Pancreas (tissue), 10 donors: ENCODE data around the gene TAB2. TPM values are rescaled to one million over a fixed set of nuclear protein-coding genes. Genes with fewer than 3 reads are reported as not detected.
A peak's percentile ranks its signal among the peaks of the same experiment; 100 is the strongest.

Experiments used
- ATAC-seq, 4 donors: fragments of 200-7000 bp; cut with Tn5 transposase; one replicate each; pipeline versions ENCODE4 v1.8.0 to v1.9.1; 2020; ENCODE audit warnings: mild to moderate bottlenecking in 4 of 4, moderate library complexity in 4 of 4
- DNase-seq, 6 donors: peaks; one replicate each; pipeline ENCODE4 v3.0.0-alpha.2; 2020
- FAIRE-seq: peaks from 2 replicates; lab custom pipeline; 2012; peaks lifted over from hg19 to GRCh38; lab: Jason Lieb, UNC
- H3K27ac ChIP-seq, 4 donors: fragments of 200-600 bp; sonication (generic); 1 replicate in 3 of 4; 2 replicates in 1 of 4; pipeline versions ENCODE4 v1.5.0 to v1.8.0; 2020
- H3K27me3 ChIP-seq, 4 donors: fragments of 200-600 bp; one replicate each; pipeline ENCODE4 v1.8.0; 2021
- H3K36me3 ChIP-seq, 3 donors: fragments of 200-600 bp; sonication (generic) in 1 of 3; one replicate each; pipeline versions ENCODE4 v1.5.0 to v1.8.0; 2020 to 2021
- H3K4me1 ChIP-seq, 3 donors: fragments of 200-600 bp; one replicate each; pipeline ENCODE4 v1.8.0; 2021
- H3K4me3 ChIP-seq, 4 donors: fragments of 200-600 bp; sonication (generic) in 2 of 4; one replicate each; pipeline versions ENCODE4 v1.5.0 to v1.8.0; 2020 to 2021
- H3K9me3 ChIP-seq, 4 donors: fragments of 200-600 bp; one replicate each; pipeline ENCODE4 v1.8.0; 2021
- CTCF ChIP-seq, 4 donors: fragments of 200-600 bp; sonication (generic) in 3 of 4; IDR thresholded peaks; one replicate each; pipeline versions ENCODE4 v1.5.0 to v1.8.0; 2021; ENCODE audit warnings: antibody characterized with exemption in 4 of 4
- WGBS, 2 donors: extraction: QIAGEN DNeasy Blood & Tissue Kit; methylation state at CpG; one replicate each; pipeline ENCODE4 v1.1.7; 2013; 5-methylcytosine and 5-hydroxymethylcytosine counted together
- intact Hi-C, 3 donors: fragments of 100-400 bp; cut with DNase I; formaldehyde crosslinking; loops; one replicate each; pipeline versions ENCODE4 v1.11.1 to v1.14.2; 2022
- polyA plus RNA-seq, 2 donors: library from polyadenylated mRNA; stranded (reverse); fragments of 200-250 nt; gene quantifications; one replicate each; pipeline ENCODE4 v1.2.3, GENCODE V29; 2013
- total RNA-seq, 6 donors: library from RNA; stranded (reverse); fragmentation: NEBNext Ultra II Directional in 4 of 6; extraction: Animal tissue kit (Norgen Biotek cat#: 25700) in 4 of 6; gene quantifications; one replicate each; pipeline versions ENCODE4 v1.2.1 to v1.2.4, GENCODE V29; 2021 to 2023
- donor health status: healthy with polysubstance abuse.
- donor health status: DM: no; HTN: no; CAD: no; lungs with moderate emphysema.
- donor health status: DM: no; HTN: no; CAD: no.
- donor health status: control.
- donor health status: control.
- donor health status: Bipolar disorder and iron deficiency.
- donor health status: DM: yes; HTN: yes; CAD: no.
- donor health status: DM: no; HTN: no; CAD: no.
- donor health status: DM: no; HTN: no; CAD: no.
- donor health status: DM: yes; HTN: yes; CAD: no.

TAB2 gene
- total and polyA plus RNA-seq, 8 donors, result 6.6 to 35.1 (median 20.7) TPM

GRCh38 chr6:149423964-149424440 lies 106.5 kb downstream of the TAB2 start:
- ATAC-seq (peak in 1 of 4 donors; percentile 24), FAIRE-seq (no peak), DNase-seq (no peak)
- 41 to 49% methylated on average over 7 of the region's 7 CpGs for WGBS, 2 donors
- Histone ChIP-seq H3K36me3 (no peaks in the 10 kb centered on the region), H3K4me1 (peaks cover 0 to 5% (median 0%) of the 10 kb centered on the region in 3 donors), H3K9me3 (no peaks in the 10 kb centered on the region), H3K27me3 (no peaks in the 10 kb centered on the region), H3K4me3 (no peak overlapping the region), H3K27ac (no peak overlapping the region)
- no peak for TF ChIP-seq CTCF (IDR thresholded peaks at IDR 0.05)
- intact Hi-C loops, result loop anchor here in 1 of 3 donors (10.0 kb wide), 1 partner anchor 339 kb away; no protein-coding TSS in a partner anchor

GRCh38 chr6:149425224-149425623 lies 107.7 kb downstream of the TAB2 start:
- no peak overlapping the region for H3K27ac ChIP-seq
- ATAC-seq (no peak), DNase-seq (no peak), FAIRE-seq (no peak)
- H3K4me3 ChIP-seq, result no peak overlapping the region
- 81 to 93% methylated on average over 8 of the region's 8 CpGs for WGBS, 2 donors
- H3K4me1 ChIP-seq, result peaks cover 0 to 5% (median 0%) of the 10 kb centered on the region in 3 donors
- intact Hi-C loops, result loop anchor here in 2 of 3 donors (5.0 to 10.0 kb wide), 2 partner anchors 340 to 343 kb away; no protein-coding TSS in a partner anchor
- no peaks in the 10 kb centered on the region for H3K27me3 ChIP-seq
- H3K36me3 ChIP-seq, result no peaks in the 10 kb centered on the region
- no peak for TF ChIP-seq CTCF (IDR thresholded peaks at IDR 0.05)
- no peaks in the 10 kb centered on the region for H3K9me3 ChIP-seq

- ATAC-seq (no peak), FAIRE-seq (no peak), DNase-seq (no peak)
- no peak overlapping the region for H3K4me3 ChIP-seq
- H3K27me3 ChIP-seq, result no peaks in the 10 kb centered on the region
- 90 to 97% methylated on average over 5 of the region's 5 CpGs for WGBS, 2 donors
- no peak for TF ChIP-seq CTCF (IDR thresholded peaks at IDR 0.05)
- no peak overlapping the region for H3K27ac ChIP-seq
- no peaks in the 10 kb centered on the region for H3K36me3 ChIP-seq
- peaks cover 0 to 5% (median 0%) of the 10 kb centered on the region in 3 donors for H3K4me1 ChIP-seq
- intact Hi-C loops, result loop anchor here in 2 of 3 donors (5.0 to 10.0 kb wide), 2 partner anchors 341 to 343 kb away; no protein-coding TSS in a partner anchor
- H3K9me3 ChIP-seq, result no peaks in the 10 kb centered on the region
Observed at GRCh38 chr6:149425754-149426153, 108.2 kb downstream of the TAB2 start.

GRCh38 chr6:149428606-149429005 lies 111.1 kb downstream of the TAB2 start:
- FAIRE-seq, result no peak
- DNase-seq, result no peak
- H3K27me3 ChIP-seq, result no peaks in the 10 kb centered on the region
- WGBS, 2 donors, result 93 to 98% methylated on average over 4 of the region's 4 CpGs
- H3K27ac ChIP-seq, result no peak overlapping the region
- H3K4me1 ChIP-seq, result peaks cover 0 to 8% (median 3%) of the 10 kb centered on the region in 3 donors
- H3K9me3 ChIP-seq, result no peaks in the 10 kb centered on the region
- no peak for TF ChIP-seq CTCF (IDR thresholded peaks at IDR 0.05)
- no peaks in the 10 kb centered on the region for H3K36me3 ChIP-seq
- ATAC-seq, result no peak
- intact Hi-C loops, result loop anchor here in 2 of 3 donors (5.0 to 10.0 kb wide), 2 partner anchors 344 to 346 kb away; no protein-coding TSS in a partner anchor
- H3K4me3 ChIP-seq, result no peak overlapping the region
